OCI-LY7 (cell line): Measurements from ENCODE around the gene BRD8. TPM values are rescaled to one million over a fixed set of nuclear protein-coding genes. Genes with fewer than 3 reads are reported as not detected.
A peak's percentile ranks its signal among the peaks of the same experiment; 100 is the strongest.

Experiments
- BruUV-seq: library from RNA; stranded (reverse); fragments of 400-500 nt; replicated peaks from 2 replicates; lab custom pipeline; 2021; lab: Mats Ljungman, UMichigan
- CTCF ChIA-PET: fragments of 300-600 bp; sonication (Branson Sonifier 250); formaldehyde crosslinking; loops from one replicate; lab custom pipeline; 2022; ENCODE audit warnings: antibody characterized with exemption; ENCODE audit not compliant: unreplicated experiment; lab: Charles Lee
- POLR2A ChIA-PET: fragments of 300-600 bp; sonication (Branson Sonifier 250); formaldehyde crosslinking; loops from one replicate; lab custom pipeline; 2022; ENCODE audit warnings: antibody characterized with exemption; lab: Charles Lee
- DNase-seq: peaks from one replicate; pipeline ENCODE4 v3.0.0-alpha.2; 2015; ENCODE audit warnings: low spot score
- H2AFZ ChIP-seq: fragments of 200-600 bp; sonication (generic), shearing (Covaris generic); 2 replicates; pipeline ENCODE4 v1.6.1; 2014; ENCODE audit warnings: mild to moderate bottlenecking, antibody characterized with exemption, low read length, moderate library complexity
- H3K27ac ChIP-seq: fragments of 200-600 bp; sonication (generic); 2 replicates; pipeline ENCODE4 v1.5.1; 2014; ENCODE audit warnings: mixed run types, low read depth, mild to moderate bottlenecking, moderate library complexity, low read length, inconsistent platforms; ENCODE audit not compliant: poor library complexity, severe bottlenecking
- H3K36me3 ChIP-seq: fragments of 200-600 bp; sonication (generic); 2 replicates; pipeline ENCODE4 v1.6.1; 2014; ENCODE audit warnings: mild to moderate bottlenecking, antibody characterized with exemption, low read length, moderate library complexity, mixed read lengths; ENCODE audit not compliant: insufficient read depth
- H3K4me1 ChIP-seq: fragments of 200-600 bp; sonication (generic); 2 replicates; pipeline ENCODE4 v1.5.1; 2014; ENCODE audit warnings: mild to moderate bottlenecking, low read length; ENCODE audit not compliant: insufficient read depth, poor library complexity, severe bottlenecking
- H3K4me2 ChIP-seq: fragments of 200-600 bp; sonication (generic); 2 replicates; pipeline ENCODE4 v1.6.1; 2014; ENCODE audit warnings: mild to moderate bottlenecking, low read length
- H3K4me3 ChIP-seq: fragments of 200-600 bp; sonication (generic); 2 replicates; pipeline ENCODE4 v1.5.1; 2014; ENCODE audit warnings: mild to moderate bottlenecking, low read depth, low read length; ENCODE audit not compliant: poor library complexity, severe bottlenecking
- H3K79me2 ChIP-seq: fragments of 200-600 bp; sonication (generic); 2 replicates; pipeline ENCODE4 v1.6.1; 2016; ENCODE audit warnings: low read depth, mild to moderate bottlenecking, low read length, moderate library complexity, mixed read lengths; ENCODE audit not compliant: insufficient read depth
- H3K9me2 ChIP-seq: fragments of 200-600 bp; sonication (generic); 2 replicates; pipeline ENCODE4 v1.6.1; 2016; ENCODE audit warnings: mild to moderate bottlenecking, low read length, mixed read lengths; ENCODE audit not compliant: insufficient read depth
- H3K9me3 ChIP-seq: fragments of 200-600 bp; sonication (generic); 2 replicates; pipeline ENCODE4 v1.6.1; 2014; ENCODE audit warnings: mild to moderate bottlenecking, mixed run types, low read length, mixed read lengths
- H4K20me1 ChIP-seq: fragments of 200-600 bp; sonication (generic); 2 replicates; pipeline ENCODE4 v1.6.1; 2014; ENCODE audit warnings: mild to moderate bottlenecking, antibody characterized with exemption, low read length, moderate library complexity, mixed read lengths; ENCODE audit not compliant: insufficient read depth
- CTCF ChIP-seq: fragments of 200-600 bp; sonication (generic); conservative IDR thresholded peaks from 2 replicates; pipeline ENCODE4 v1.5.1; 2014; ENCODE audit warnings: mild to moderate bottlenecking, antibody characterized with exemption, low read length, moderate library complexity, mixed read lengths
- EZH2phosphoT487 ChIP-seq: fragments of 200-600 bp; sonication (generic); IDR thresholded peaks from 2 replicates; pipeline ENCODE4 v1.6.1; 2018; ENCODE audit warnings: low read depth, borderline replicate concordance, mild to moderate bottlenecking, mixed run types, antibody characterized with exemption, low read length, moderate library complexity, mixed read lengths
- intact Hi-C: fragments of 100-400 bp; cut with micrococcal nuclease; formaldehyde crosslinking; loops from one replicate; pipeline ENCODE4 v1.10.0; 2022; ENCODE audit not compliant: unreplicated experiment
- total RNA-seq, 2 experiments: library from RNA; depleted of rRNA in 1 of 2; stranded (reverse); fragments of >200 nt in 1 of 2; shearing (Covaris generic) in 1 of 2; gene quantifications; 2 replicates each; pipeline ENCODE4 v1.2.3, GENCODE V29; 2014 to 2022

BRD8 gene
- total RNA-seq, 2 experiments from 2014 or later: 71.7 to 92.7 TPM

GRCh38 chr5:138180841-138181240, 2.4 kb upstream of the BRD8 start:
- H3K9me2 ChIP-seq: no peaks in the 10 kb centered on the region
- TF ChIP-seq EZH2phosphoT487: no peak
- TF ChIP-seq CTCF: no peak
- POLR2A ChIA-PET: no interaction called here
- H3K4me3 ChIP-seq: peak overlapping the region; percentile 88
- intact Hi-C loops: loop anchor here (1.0 to 2.0 kb wide), 5 partner anchors 102 to 322 kb away; partner anchors contain the start of gene KDM3B
- DNase-seq: no peak
- H2AFZ ChIP-seq: no peak overlapping the region
- H3K36me3 ChIP-seq: peaks cover 64% of the 10 kb centered on the region
- peaks cover 50% of the 10 kb centered on the region for H3K79me2 ChIP-seq
- no peaks in the 10 kb centered on the region for H3K9me3 ChIP-seq
- BruUV-seq: no TSS peak
- no peak overlapping the region for H3K27ac ChIP-seq
- H3K4me2 ChIP-seq: peak overlapping the region; percentile 78
- peaks cover 13% of the 10 kb centered on the region; the same call in 1 of the 2 replicates for H4K20me1 ChIP-seq
- peaks cover 17% of the 10 kb centered on the region for H3K4me1 ChIP-seq
- CTCF ChIA-PET: no interaction called here

DNA sequence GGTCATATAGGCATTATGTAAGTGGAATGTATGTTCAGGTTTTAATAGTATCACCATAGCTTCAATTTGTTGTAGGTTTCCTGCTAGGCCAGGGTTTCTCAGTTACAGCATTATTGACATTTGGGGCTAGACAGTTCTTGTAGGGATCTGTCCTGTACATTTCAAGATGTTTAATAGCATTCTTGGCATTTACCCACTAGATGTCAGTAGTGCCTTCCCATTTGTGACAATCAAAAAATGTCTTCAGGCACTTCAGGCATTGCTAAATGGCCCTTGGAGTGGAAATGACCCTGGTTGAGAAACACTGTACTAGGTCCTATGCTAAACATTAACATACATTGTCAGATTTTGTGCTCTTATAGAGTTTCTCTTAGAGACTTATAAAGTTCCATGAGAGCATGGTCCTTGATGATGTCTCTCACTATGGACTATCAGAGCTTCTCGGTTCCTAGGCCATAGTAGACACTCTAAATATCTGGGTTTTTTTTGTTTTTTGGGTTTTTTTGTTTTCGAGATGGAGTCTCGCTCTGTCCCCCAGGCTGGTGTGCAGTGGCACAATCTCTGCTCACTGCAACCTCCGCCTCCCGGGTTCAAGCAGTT, 1.9 kb upstream of the BRD8 start:
- Histone ChIP-seq H2AFZ (no peak overlapping the region), H4K20me1 (peaks cover 13% of the 10 kb centered on the region; the same call in 1 of the 2 replicates), H3K27ac (peak overlapping the region; percentile 76), H3K4me3 (peak overlapping the region; percentile 88), H3K4me2 (peak overlapping the region; percentile 78), H3K4me1 (peaks cover 17% of the 10 kb centered on the region), H3K36me3 (peaks cover 63% of the 10 kb centered on the region), H3K79me2 (peaks cover 56% of the 10 kb centered on the region), H3K9me3 (no peaks in the 10 kb centered on the region), H3K9me2 (no peaks in the 10 kb centered on the region)
- no TSS peak for BruUV-seq
- POLR2A ChIA-PET: no interaction called here
- DNase-seq: peak; percentile 82
- TF ChIP-seq EZH2phosphoT487 (no peak), CTCF (peak; percentile 88)
- intact Hi-C loops: loop anchor here (1.0 to 2.0 kb wide), 5 partner anchors 103 to 323 kb away; partner anchors contain the start of gene KDM3B
- CTCF ChIA-PET: no interaction called here
